Measurements from ENCODE around the gene WDR6. TPM values are rescaled to one million over a fixed set of nuclear protein-coding genes. Genes with fewer than 3 reads are reported as not detected.

Gene WDR6
- polyA plus RNA-seq, 1 experiment, result 164 TPM

DNA sequence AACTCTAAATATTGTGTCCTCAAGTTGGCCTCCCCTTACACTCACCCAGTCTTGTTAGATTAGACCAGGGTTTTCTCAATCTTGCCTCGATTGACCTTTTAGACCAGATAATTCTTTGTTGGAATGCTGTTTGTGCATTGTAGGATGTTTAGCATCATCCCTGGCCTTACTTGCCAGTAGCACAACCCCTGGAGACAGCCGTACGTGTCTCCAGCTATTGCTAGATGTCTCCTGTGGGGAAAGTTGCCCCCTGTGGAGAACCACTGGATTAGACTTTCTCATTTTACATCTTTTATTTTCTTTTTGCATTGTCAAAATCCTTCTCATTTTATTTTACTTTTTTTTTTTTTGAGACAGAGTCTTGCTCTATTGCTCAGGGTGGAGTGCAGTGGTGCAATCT lies 2.2 kb downstream of the WDR6 start:
- no peak overlapping the region for H3K4me3 ChIP-seq (ENCODE audit: low read depth, low read length)
- DNase-seq (ENCODE audit: low read depth), result no peak
- TF ChIP-seq, protein P1, sequence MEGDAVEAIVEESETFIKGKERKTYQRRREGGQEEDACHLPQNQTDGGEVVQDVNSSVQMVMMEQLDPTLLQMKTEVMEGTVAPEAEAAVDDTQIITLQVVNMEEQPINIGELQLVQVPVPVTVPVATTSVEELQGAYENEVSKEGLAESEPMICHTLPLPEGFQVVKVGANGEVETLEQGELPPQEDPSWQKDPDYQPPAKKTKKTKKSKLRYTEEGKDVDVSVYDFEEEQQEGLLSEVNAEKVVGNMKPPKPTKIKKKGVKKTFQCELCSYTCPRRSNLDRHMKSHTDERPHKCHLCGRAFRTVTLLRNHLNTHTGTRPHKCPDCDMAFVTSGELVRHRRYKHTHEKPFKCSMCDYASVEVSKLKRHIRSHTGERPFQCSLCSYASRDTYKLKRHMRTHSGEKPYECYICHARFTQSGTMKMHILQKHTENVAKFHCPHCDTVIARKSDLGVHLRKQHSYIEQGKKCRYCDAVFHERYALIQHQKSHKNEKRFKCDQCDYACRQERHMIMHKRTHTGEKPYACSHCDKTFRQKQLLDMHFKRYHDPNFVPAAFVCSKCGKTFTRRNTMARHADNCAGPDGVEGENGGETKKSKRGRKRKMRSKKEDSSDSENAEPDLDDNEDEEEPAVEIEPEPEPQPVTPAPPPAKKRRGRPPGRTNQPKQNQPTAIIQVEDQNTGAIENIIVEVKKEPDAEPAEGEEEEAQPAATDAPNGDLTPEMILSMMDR (IDR thresholded peaks at IDR 0.05; ENCODE audit: insufficient read depth, low read depth, low read length), result no peak
- H3K27me3 ChIP-seq (ENCODE audit: control insufficient read depth, insufficient read depth, low read length), result no peaks in the 10 kb centered on the region
- peaks cover 26% of the 10 kb centered on the region for H3K36me3 ChIP-seq (ENCODE audit: control insufficient read depth, insufficient read depth, low read length)
- POLR2A ChIA-PET, result interaction anchor here (1.0 kb wide), 1 partner anchor 12 kb away, joined by 3 read pairs; the partner anchor contains the start of gene NDUFAF3
- CTCF ChIA-PET, result interaction anchor here (0.6 to 6.2 kb wide), 5 partner anchors 8 to 271 kb away, joined by 3 to 46 read pairs (median 13); partner anchors contain the start of genes DALRD3, NDUFAF3 and P4HTM

DNA sequence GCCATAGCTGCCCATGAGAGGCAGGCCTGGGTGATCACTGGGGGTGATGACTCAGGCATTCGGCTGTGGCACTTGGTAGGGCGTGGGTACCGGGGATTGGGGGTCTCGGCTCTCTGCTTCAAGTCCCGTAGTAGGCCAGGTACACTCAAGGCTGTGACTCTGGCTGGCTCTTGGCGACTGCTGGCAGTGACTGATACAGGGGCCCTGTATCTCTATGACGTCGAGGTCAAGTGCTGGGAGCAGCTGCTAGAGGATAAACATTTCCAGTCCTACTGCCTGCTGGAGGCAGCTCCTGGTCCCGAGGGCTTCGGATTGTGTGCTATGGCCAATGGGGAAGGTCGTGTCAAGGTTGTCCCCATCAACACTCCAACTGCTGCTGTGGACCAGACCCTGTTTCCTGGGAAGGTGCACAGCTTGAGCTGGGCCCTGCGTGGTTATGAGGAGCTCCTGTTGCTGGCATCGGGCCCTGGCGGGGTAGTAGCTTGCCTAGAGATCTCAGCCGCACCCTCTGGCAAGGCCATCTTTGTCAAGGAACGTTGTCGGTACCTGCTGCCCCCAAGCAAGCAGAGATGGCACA lies 5.3 kb downstream of the WDR6 start:
- CTCF ChIA-PET, result interaction anchor here (0.6 to 3.3 kb wide), 4 partner anchors 9 to 262 kb away, joined by 4 to 21 read pairs (median 5); partner anchors contain the start of gene NDUFAF3
- TF ChIP-seq, protein P1 (IDR thresholded peaks at IDR 0.05; ENCODE audit: insufficient read depth, low read depth, low read length), result no peak
- POLR2A ChIA-PET, result no interaction called here

DNA sequence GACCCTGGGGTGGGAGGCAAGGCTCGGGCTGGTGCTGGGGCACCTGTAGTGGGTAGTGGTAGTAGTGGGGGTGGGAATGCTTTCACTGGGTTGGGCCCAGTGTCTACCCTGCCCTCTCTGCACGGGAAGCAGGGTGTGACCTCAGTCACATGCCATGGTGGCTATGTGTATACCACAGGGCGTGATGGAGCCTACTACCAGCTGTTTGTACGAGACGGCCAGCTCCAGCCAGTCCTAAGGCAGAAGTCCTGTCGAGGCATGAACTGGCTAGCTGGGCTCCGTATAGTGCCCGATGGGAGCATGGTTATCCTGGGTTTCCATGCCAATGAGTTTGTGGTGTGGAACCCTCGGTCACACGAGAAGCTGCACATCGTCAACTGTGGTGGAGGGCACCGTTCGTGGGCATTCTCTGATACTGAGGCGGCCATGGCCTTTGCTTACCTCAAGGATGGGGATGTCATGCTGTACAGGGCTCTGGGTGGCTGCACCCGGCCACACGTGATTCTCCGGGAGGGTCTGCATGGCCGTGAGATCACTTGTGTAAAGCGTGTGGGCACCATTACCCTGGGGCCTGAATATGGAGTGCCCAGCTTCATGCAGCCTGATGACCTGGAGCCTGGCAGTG lies 6.0 kb downstream of the WDR6 start:
- no peak for DNase-seq (ENCODE audit: low read depth)
- ChIA-PET CTCF (interaction anchor here (0.6 to 3.3 kb wide), 5 partner anchors 8 to 261 kb away, joined by 3 to 21 read pairs (median 4); partner anchors contain the start of genes NDUFAF3 and P4HTM), POLR2A (no interaction called here)
- Histone ChIP-seq H3K27me3 (ENCODE audit: control insufficient read depth, insufficient read depth, low read length) (no peaks in the 10 kb centered on the region), H3K4me3 (ENCODE audit: low read depth, low read length) (no peak overlapping the region), H3K36me3 (ENCODE audit: control insufficient read depth, insufficient read depth, low read length) (peaks cover 42% of the 10 kb centered on the region)
- TF ChIP-seq, protein P1 (IDR thresholded peaks at IDR 0.05; ENCODE audit: insufficient read depth, low read depth, low read length), result no peak

More for the DNA sequence above, 5.3 kb downstream of the WDR6 start:
- DNase-seq (ENCODE audit: low read depth), result no peak
- Histone ChIP-seq H3K27me3 (ENCODE audit: control insufficient read depth, insufficient read depth, low read length) (no peaks in the 10 kb centered on the region), H3K36me3 (ENCODE audit: control insufficient read depth, insufficient read depth, low read length) (peaks cover 42% of the 10 kb centered on the region), H3K4me3 (ENCODE audit: low read depth, low read length) (no peak overlapping the region)

DNA sequence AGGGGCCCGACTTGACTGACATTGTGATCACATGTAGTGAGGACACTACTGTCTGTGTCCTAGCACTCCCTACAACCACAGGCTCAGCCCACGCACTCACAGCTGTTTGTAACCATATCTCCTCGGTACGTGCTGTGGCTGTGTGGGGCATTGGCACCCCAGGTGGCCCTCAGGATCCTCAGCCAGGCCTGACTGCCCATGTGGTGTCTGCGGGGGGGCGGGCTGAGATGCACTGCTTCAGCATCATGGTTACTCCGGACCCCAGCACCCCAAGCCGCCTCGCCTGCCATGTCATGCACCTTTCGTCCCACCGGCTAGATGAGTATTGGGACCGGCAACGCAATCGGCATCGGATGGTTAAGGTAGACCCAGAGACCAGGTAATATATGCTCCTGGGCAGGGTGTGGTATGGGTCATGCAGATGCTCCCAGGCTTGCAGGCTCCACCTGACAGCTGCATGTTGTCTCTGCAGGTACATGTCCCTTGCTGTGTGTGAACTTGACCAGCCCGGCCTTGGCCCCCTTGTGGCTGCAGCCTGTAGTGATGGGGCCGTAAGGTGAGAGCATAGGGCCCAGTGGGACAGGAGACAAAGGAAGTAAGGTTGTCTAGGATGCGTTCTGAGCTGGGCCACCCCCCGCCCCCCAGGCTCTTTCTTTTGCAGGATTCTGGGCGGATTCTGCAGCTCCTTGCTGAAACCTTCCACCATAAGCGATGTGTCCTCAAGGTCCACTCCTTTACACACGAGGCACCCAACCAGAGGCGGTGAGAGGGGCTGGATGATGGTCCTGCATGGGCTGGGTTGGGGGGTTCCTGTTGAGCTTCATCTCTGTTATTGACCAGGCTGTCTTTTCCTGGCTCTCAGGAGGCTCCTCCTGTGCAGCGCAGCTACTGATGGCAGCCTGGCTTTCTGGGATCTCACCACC lies 6.8 kb downstream of the WDR6 start:
- ChIA-PET CTCF (interaction anchor here (0.6 to 1.5 kb wide), 4 partner anchors 9 to 26 kb away, joined by 3 to 7 read pairs (median 4); partner anchors contain the start of gene P4HTM), POLR2A (no interaction called here)
- TF ChIP-seq, protein P1 (IDR thresholded peaks at IDR 0.05; ENCODE audit: insufficient read depth, low read depth, low read length), result peak; percentile 73
- no peak for DNase-seq (ENCODE audit: low read depth)
- Histone ChIP-seq H3K36me3 (ENCODE audit: control insufficient read depth, insufficient read depth, low read length) (peaks cover 41% of the 10 kb centered on the region), H3K27me3 (ENCODE audit: control insufficient read depth, insufficient read depth, low read length) (no peaks in the 10 kb centered on the region), H3K4me3 (ENCODE audit: low read depth, low read length) (no peak overlapping the region)
